PC-3 (cell line): ENCODE measurements around the gene TMEM141. TPM values are rescaled to one million over a fixed set of nuclear protein-coding genes. Genes with fewer than 3 reads are reported as not detected.

Experiments
- ATAC-seq: fragments of 200-7000 bp; cut with Tn5 transposase; 2 replicates; pipeline ENCODE4 v1.9.1; 2020; ENCODE audit warnings: mild to moderate bottlenecking, moderate library complexity
- BruUV-seq: library from RNA; stranded (reverse); fragments of 400-500 nt; replicated peaks from 2 replicates; lab custom pipeline; 2021; lab: Mats Ljungman, UMichigan
- CTCF ChIA-PET: fragments of 300-600 bp; sonication (Branson Sonifier 250); formaldehyde crosslinking; loops from one replicate; lab custom pipeline; 2022; ENCODE audit warnings: antibody characterized with exemption; lab: Charles Lee
- POLR2A ChIA-PET: fragments of 300-600 bp; sonication (Branson Sonifier 250); formaldehyde crosslinking; loops from one replicate; lab custom pipeline; 2022; ENCODE audit warnings: antibody characterized with exemption; ENCODE audit not compliant: unreplicated experiment; lab: Charles Lee
- DNase-seq: peaks from one replicate; pipeline ENCODE4 v3.0.0-alpha.2; 2015
- H2AFZ ChIP-seq: fragments of 300-600 bp; sonication (generic); 2 replicates; pipeline ENCODE4 v1.6.0; 2016; ENCODE audit warnings: antibody characterized with exemption, low read length
- H3F3A ChIP-seq: fragments of 300-600 bp; sonication (generic); one replicate; pipeline ENCODE4 v1.6.0; 2017; ENCODE audit warnings: antibody characterized with exemption, low read length, control low read depth, mild to moderate bottlenecking; ENCODE audit not compliant: unreplicated experiment
- H3K27ac ChIP-seq: fragments of 300-600 bp; sonication (generic); 2 replicates; pipeline ENCODE4 v1.5.1; 2016; ENCODE audit warnings: mild to moderate bottlenecking, low read length
- H3K27me3 ChIP-seq: fragments of 300-600 bp; sonication (generic); 2 replicates; pipeline ENCODE4 v1.6.1; 2016; ENCODE audit warnings: low read length, mixed read lengths
- H3K36me3 ChIP-seq: fragments of 300-600 bp; sonication (generic); 2 replicates; pipeline ENCODE4 v1.6.1; 2016; ENCODE audit warnings: low read depth, mixed run types, low read length, mixed read lengths
- H3K4me1 ChIP-seq: fragments of 300-600 bp; sonication (generic); 2 replicates; pipeline ENCODE4 v1.5.1; 2016; ENCODE audit warnings: low read length; ENCODE audit not compliant: insufficient read depth
- H3K4me2 ChIP-seq: fragments of 300-600 bp; sonication (generic); 2 replicates; pipeline ENCODE4 v1.6.0; 2016; ENCODE audit warnings: low read length
- H3K4me3 ChIP-seq: fragments of 300-600 bp; sonication (generic); 2 replicates; pipeline ENCODE4 v1.5.1; 2016; ENCODE audit warnings: mild to moderate bottlenecking, low read length, mixed read lengths
- H3K79me2 ChIP-seq: fragments of 300-600 bp; sonication (generic); 2 replicates; pipeline ENCODE4 v1.6.1; 2017; ENCODE audit warnings: low read length, mixed read lengths
- H3K9ac ChIP-seq: fragments of 300-600 bp; sonication (generic); 2 replicates; pipeline ENCODE4 v1.6.0; 2016; ENCODE audit warnings: mild to moderate bottlenecking, low read length
- H3K9me2 ChIP-seq: fragments of 300-600 bp; sonication (generic); replicated peaks from 2 replicates; pipeline ENCODE4 v1.6.1; 2016; ENCODE audit warnings: mixed run types, low read length, mixed read lengths
- H3K9me3 ChIP-seq: fragments of 300-600 bp; sonication (generic); 2 replicates; pipeline ENCODE4 v1.6.1; 2016; ENCODE audit warnings: low read length, mixed read lengths
- H4K20me1 ChIP-seq: fragments of 300-600 bp; sonication (generic); 2 replicates; pipeline ENCODE4 v1.6.1; 2016; ENCODE audit warnings: low read length, mixed read lengths
- EZH2 ChIP-seq: fragments of 300-600 bp; sonication (generic); IDR thresholded peaks from one replicate; pipeline ENCODE4 v1.6.1; 2017; ENCODE audit warnings: antibody characterized with exemption, mild to moderate bottlenecking, low read length; ENCODE audit not compliant: unreplicated experiment
- EZH2phosphoT487 ChIP-seq: fragments of 300-600 bp; sonication (generic); IDR thresholded peaks from 2 replicates; pipeline ENCODE4 v1.6.1; 2018; ENCODE audit warnings: mild to moderate bottlenecking, antibody characterized with exemption, low read length, borderline replicate concordance
- intact Hi-C: fragments of 100-400 bp; cut with micrococcal nuclease; formaldehyde crosslinking; loops from 2 replicates; pipeline ENCODE4 v1.9.0; 2023
- total RNA-seq: library from RNA; depleted of rRNA; stranded (reverse); fragments of >200 nt; gene quantifications from 2 replicates; pipeline ENCODE4 v1.2.3, GENCODE V29; 2014
- TF ChIP-seq, protein P1 (sequence below): fragments of 300-600 bp; sonication (generic); conservative IDR thresholded peaks from 2 replicates; pipeline ENCODE4 v1.5.1; 2017; ENCODE audit warnings: antibody characterized with exemption, low read depth, mild to moderate bottlenecking, low read length

TMEM141 gene
- total RNA-seq, 1 experiment from 2014 or later, result 101 TPM

DNA sequence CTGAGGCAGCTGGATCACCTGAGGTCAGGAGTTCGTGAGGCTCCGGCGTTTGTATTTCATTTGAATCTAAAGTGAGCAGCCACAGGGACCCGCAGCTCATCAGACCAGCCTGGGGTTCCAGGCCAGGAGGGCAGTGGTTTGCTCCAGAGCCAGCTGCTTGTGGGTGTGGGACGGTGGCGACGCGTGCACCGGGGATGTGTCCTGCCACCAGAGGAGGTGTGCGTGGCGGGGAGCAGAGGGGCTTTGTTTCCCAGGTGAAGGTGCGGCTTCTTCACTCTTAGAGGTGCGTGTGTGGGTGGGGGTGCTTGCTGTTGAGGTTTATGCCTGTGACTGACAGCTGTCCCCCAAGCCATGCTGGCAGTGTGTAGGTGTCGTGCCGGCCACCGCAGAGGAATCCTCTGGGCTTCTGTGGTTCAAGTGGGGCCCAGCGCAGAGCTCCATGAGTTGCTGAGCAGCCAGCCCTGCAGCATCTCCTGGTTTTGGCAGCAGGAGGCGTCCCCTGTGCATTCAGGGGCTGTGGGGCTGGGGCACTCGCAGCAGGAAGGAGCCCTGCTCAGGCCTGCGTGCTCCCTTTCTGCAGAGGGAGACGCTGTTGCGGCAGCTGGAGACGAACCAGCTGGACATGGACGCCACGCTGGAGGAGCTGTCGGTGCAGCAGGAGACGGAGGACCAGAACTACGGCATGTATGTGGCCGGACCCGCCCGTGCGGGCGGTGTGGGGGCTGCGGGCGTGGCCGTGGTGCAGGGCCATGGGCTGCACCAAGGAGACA is 44.2 kb downstream of the TMEM141 start:
- ChIA-PET POLR2A (no interaction called here), CTCF (no interaction called here)
- no peak overlapping the region for H3K27ac ChIP-seq
- TF ChIP-seq, protein P1, sequence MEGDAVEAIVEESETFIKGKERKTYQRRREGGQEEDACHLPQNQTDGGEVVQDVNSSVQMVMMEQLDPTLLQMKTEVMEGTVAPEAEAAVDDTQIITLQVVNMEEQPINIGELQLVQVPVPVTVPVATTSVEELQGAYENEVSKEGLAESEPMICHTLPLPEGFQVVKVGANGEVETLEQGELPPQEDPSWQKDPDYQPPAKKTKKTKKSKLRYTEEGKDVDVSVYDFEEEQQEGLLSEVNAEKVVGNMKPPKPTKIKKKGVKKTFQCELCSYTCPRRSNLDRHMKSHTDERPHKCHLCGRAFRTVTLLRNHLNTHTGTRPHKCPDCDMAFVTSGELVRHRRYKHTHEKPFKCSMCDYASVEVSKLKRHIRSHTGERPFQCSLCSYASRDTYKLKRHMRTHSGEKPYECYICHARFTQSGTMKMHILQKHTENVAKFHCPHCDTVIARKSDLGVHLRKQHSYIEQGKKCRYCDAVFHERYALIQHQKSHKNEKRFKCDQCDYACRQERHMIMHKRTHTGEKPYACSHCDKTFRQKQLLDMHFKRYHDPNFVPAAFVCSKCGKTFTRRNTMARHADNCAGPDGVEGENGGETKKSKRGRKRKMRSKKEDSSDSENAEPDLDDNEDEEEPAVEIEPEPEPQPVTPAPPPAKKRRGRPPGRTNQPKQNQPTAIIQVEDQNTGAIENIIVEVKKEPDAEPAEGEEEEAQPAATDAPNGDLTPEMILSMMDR, result no peak
- no peak for TF ChIP-seq EZH2phosphoT487
- intact Hi-C loops, result no loop called here
- no peaks in the 10 kb centered on the region for H3K9me3 ChIP-seq
- no peaks in the 10 kb centered on the region for H3F3A ChIP-seq
- no peaks in the 10 kb centered on the region for H3K79me2 ChIP-seq
- H3K4me3 ChIP-seq, result no peak overlapping the region
- H3K36me3 ChIP-seq, result no peaks in the 10 kb centered on the region
- no peak overlapping the region for H3K4me2 ChIP-seq
- no peaks in the 10 kb centered on the region for H4K20me1 ChIP-seq
- no TSS peak for BruUV-seq
- no peak for ATAC-seq
- H3K9me2 ChIP-seq, result no peaks in the 10 kb centered on the region
- H2AFZ ChIP-seq, result no peak overlapping the region
- no peaks in the 10 kb centered on the region for H3K4me1 ChIP-seq
- H3K9ac ChIP-seq, result no peak overlapping the region
- no peaks in the 10 kb centered on the region for H3K27me3 ChIP-seq
- no peak for DNase-seq

DNA sequence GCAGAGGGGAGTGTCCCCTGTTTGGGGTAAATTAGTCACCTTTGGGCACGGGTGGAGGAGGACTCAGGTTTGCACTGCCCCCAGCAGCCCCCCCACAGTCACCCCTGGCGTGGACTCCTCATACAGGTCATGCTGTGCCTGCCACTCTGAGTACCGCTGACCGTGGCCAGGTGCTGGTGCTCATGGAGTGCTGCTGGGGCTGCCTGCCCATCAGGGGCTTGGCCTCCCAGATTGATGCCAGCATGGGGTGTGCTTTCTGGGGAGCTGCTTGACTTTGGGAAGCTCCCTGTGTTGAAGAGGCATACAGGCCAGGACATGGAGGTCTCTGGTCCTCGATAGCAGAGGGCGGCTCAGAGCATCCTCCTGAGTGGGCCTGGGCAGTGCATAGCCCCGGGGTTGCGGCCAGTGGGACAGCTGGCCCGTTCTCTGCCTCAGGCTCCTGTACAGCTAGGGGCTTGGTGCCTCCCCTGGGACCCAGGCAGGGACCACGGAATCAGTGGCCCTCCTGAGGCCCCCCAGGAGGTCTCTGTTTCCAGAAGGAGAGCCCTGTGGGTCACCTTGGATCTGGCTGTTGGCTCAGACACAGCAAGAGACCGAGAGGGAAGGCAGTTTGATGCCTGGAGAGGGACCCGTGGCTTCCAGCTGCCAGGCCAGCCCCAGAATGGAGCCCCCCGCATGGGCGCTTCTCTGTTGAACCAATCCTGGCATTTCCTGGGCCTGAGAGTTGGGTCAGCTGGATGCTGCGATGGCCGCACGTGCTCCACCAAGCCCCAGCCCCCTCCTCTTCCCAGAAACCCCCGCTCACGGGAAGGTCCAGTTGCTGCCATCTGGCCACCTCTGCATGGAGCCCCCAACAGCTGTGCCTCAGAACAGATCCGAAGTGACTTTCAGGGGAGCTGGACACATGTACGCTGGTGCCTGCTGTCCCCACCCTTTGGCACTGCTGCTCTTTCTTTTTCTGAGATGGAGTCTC is 45.1 kb downstream of the TMEM141 start:
- H3K36me3 ChIP-seq, result no peaks in the 10 kb centered on the region
- ChIA-PET CTCF (no interaction called here), POLR2A (no interaction called here)
- no peaks in the 10 kb centered on the region for H4K20me1 ChIP-seq
- intact Hi-C loops, result no loop called here
- no peak overlapping the region for H3K4me2 ChIP-seq
- no peaks in the 10 kb centered on the region for H3K27me3 ChIP-seq
- DNase-seq (no peak), ATAC-seq (no peak)
- no peaks in the 10 kb centered on the region for H3K9me2 ChIP-seq
- H3K27ac ChIP-seq, result no peak overlapping the region
- no peaks in the 10 kb centered on the region for H3K9me3 ChIP-seq
- no peak overlapping the region for H2AFZ ChIP-seq
- H3F3A ChIP-seq, result no peaks in the 10 kb centered on the region
- peaks cover 3% of the 10 kb centered on the region; the same call in 1 of the 2 replicates for H3K4me1 ChIP-seq
- H3K4me3 ChIP-seq, result no peak overlapping the region
- no peak for TF ChIP-seq EZH2
- TF ChIP-seq, protein P1, result no peak
- TF ChIP-seq EZH2phosphoT487, result no peak
- no peak overlapping the region for H3K9ac ChIP-seq
- H3K79me2 ChIP-seq, result no peaks in the 10 kb centered on the region
- no TSS peak for BruUV-seq
